Activated T-cell treated with anti-CD3 and anti-CD28 coated beads for 48 hours (primary cell): ENCODE results near the gene B3GALT6.

Experiments
- DNase-seq: peaks from one replicate; pipeline ENCODE4 v3.0.0-alpha.2; 2020; ENCODE audit warnings: low read depth

Gene B3GALT6

DNA sequence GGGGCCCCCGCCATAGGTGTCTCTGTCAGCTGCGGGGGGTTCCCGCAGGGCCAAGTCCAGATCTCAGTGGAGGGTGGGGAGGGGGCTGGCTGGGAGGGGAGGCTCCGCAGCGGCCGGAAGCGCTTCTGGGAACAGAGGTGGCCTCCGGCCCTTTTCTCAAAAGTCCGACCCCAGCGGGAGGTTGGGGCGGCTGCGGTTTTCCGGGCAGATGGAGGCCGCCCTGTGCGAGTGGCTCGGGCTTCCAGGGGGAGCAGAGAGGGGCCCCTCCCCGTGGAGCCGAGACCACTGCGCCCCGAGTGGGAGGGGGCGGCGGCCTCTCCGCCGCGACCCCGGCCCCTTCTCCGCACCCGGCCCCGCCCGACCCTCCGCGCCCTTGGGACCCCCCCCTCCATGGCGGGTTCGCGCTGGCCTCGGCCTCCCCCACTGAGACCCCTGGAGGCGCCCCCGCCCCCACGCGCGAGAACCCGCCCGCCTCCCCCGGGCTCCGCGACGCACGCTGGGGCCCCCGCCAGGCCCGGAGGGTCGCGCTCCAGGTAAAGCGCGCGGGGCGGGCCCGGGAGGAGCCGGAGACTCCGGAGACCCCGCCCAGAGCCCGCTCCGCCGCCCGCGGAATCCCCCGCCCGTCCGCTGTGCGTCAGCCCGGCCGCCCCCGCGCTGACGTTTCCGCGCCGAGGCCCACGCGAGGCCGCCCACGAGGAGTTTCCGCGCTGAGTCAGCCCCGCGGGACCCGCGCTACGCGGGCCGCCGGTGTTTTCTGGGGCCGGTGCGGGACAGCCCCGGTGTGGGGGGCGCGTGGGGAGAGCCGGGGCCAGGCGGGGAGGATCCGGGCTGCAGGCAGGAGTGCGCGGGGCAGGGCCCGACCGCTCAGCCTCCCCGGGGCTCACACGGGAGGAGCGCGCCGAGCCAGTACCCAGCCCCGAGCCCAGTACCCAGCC, 30.9 kb upstream of the B3GALT6 start:
- DNase-seq, result peak; percentile 86

DNA sequence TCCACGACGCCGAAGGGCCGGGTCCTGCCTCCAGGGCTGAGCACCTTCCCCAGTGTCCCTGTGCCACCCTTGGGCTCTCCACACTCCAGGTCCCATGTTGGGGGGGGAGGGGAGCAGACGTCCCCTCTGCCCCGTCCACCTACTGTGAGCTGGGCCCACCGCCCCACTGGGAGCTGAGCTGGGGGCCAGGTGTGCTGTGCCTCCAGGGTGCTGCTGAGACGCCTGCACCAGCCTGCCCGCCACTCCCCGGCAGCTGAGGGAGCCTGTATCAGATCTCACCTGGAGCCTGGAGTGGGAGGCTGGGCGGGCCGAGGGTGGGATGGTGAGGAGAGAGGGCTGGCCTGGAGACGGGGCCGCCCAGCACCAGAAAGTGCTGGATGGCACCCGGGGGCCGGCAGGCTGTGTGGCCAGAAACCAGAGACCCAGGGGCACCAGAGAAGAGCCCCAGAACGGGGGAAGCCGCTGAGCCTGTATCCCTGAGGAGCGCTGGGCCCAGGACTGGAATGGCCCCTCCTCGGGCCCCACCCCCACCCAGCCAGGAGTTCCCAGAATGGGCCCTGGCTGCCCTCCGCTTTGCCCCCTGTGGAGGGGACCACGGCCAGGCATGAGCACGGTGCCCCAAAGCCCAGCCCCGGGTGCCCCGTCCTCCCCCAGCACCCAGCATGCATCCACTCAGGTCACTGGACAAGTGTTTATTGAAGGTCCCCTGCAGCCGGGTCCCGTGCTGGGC, 29.0 kb upstream of the B3GALT6 start:
- DNase-seq, result no peak

DNA sequence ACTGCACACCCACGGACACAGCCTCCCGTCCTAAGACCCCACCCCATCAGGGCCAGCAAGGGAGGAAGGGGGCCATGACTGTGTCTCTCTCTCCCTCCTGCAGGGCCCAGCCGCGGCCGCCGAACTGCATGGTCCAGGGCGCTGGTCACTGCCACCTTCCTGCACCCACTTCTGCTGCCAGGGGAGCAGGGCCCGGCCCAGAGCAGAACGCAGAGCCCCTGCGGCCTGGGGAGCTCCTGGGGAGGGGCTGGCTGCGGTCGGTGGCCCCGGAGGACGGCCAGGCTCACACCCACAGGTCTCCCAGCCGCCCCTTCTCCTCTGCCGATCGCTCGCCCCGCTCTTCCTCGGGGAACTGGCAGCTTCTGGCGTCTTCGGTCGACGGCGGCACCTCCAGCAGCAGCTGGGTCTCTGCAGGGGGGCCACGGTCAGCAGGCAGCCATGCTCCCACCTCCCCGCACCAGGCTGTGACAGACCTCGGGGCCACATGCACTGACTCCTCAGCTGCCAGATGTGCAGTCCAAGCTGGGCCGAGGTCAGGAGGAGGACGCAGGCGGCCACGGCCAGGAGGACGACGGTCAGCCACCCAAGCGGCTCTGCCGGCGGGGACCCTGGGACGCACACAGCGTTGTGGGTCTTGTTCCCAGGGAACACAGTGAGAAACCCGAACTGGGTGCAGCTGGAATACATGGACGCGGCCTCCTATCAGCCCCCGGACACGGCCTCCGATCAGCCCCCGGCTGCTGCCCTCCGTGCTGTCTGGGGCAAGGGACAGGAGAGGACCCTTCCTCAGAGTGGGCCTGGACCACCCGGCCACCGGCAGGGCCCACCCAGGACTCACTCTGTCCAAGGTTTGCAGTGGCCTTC, 28.2 kb upstream of the B3GALT6 start:
- DNase-seq, result no peak

DNA sequence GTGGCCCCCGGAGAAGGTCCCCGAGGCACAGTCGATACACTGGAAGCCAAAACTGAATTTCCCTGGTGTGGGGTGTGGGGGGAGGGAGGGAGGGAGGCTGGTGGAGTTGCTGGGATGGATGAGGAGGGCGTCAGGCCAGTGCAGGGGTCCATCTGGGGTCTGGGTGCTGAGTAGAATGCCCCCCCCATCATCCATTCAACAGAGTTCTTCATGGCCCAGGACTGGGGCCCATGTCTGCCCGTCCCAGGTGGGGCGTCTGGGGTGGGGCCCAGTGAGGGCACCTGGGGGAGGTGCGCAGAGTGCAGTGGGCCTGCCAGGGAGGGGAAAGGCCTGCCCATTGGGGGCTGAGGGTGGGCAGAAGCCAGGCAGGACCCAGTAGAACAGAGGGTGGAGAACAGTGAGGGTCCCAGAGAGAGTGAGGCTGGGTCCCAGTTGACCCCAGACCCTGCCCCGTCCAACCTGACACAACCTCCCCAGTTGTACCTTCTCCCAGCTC, 27.6 kb upstream of the B3GALT6 start:
- no peak for DNase-seq

DNA sequence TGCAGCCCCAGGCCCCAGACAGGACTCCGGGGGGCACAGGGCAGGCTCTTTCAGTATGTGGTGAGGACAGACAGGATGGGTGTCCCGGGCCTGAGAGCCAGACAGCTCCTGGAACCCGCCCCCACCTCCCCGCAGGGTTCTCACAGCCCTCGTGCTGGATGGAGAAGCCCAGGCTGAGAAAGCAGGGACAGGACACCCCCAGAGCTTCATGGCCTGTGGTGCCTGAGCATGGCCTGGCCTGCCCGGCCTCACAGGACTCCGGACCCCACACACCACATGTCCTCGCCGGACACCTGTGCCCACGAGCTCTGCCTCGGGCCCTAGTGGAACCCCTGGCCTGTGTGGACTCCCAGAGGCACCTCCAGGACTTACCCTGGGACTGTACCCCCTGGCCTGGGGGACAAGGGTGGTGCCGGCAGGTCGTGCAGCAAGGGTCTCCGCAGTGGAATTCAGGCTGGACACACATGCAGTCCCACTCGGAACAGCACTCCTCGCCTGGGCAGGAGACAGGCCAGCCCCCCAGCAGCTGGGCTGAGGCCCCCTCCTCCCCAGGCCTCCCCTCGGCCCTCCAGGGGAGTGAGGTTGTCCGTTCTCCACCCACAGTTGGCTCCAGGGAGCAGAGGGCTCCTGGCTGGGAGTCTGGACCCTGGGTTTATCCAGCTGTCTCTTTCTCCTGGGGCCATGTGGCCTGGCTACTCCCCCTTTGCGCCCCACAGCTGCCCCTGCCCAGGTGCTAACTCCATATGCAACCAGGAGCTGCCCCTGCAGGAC, 26.9 kb upstream of the B3GALT6 start:
- no peak for DNase-seq

DNA sequence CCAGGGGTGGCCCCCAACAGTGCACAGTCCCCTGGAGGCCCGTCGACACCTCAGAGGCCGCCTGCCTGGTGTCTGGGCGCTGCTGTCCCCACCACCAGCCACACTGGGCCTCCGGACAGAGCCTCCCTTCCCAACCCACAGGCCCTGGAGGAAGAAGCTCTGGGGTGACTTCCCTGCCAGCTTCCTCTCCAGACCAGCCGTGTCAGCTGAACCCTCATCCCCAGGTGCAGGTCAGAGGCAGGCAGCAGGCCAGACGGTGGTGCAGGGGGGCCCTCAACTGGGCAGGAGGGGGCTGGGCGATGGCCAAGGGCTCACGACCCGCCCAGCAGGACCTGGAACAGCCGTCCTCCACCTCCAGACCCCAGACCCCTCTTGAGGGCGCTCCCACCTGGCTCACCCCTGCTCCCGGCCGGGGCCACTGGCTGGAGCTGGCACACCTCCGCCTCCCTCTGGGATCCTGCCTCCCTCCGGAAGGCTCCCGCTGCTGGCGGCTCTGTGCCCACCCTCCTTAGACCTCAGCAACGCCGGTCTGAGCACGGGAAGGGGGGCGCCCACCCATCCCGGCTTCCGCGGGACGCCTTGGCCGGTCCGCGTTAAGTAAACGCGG, 26.2 kb upstream of the B3GALT6 start:
- no peak for DNase-seq

DNA sequence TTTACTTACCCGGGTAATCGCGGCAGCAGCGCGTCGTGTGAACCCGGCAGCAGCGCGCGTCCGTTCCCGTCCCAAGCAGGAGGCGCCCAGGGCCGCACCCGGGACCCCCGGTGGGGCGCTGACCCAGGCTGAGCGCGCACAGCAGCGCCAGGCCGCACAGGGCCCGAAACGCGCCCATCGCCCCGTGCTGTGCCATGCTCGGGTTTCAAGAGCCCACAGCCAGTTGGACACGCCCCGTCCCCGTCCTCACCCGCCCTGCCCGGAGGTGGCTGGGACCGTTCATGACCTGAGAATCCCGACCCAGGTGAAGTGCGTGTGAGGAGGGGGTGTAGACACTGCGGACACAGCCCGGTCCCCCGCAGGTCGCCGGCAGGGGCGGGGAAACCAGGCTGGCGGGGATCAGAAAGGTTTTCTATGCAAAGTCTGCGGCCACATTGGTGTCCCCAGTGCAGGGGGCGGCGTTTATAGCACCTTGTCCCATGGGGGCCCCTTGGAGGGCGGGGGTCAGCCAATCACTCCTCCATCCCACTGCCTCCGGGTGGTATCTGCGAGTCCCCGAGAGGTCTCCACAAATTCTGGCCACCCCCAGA, 25.6 kb upstream of the B3GALT6 start, which contains the start of gene TNFRSF18:
Gene TNFRSF18, minus strand, starts transcription at position 217 of the 590 bp plus-strand sequence. Its CDS starts 21 bp downstream, at position 196.
- no peak for DNase-seq

DNA sequence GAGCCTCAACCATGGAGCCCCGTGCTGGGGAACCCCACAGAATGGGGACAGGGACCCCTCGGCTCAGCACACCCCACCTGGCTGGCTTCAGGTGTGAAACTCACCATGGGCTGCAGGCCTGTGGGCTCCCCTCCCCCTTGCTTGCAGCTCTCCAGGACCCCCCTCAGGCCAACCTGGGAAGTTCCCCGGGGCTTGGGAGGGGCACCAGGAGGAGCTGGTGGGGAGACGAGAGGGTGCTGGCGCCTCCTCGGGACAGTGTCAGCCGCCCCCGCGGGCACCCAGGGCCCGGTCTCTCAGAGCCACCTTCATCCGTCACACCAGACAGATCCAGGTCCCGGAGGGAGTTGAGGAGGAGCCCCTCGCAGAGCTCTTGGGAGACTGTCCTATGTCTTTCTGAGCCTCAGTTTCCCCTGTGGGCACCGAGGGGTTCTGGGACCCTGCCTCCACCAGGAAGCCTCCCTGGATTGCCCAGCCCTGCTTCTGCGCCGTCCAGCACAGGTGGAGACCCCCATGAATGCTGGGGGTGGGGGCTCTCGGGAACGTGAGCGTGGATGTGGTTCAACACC, 25.0 kb upstream of the B3GALT6 start:
- no peak for DNase-seq

DNA sequence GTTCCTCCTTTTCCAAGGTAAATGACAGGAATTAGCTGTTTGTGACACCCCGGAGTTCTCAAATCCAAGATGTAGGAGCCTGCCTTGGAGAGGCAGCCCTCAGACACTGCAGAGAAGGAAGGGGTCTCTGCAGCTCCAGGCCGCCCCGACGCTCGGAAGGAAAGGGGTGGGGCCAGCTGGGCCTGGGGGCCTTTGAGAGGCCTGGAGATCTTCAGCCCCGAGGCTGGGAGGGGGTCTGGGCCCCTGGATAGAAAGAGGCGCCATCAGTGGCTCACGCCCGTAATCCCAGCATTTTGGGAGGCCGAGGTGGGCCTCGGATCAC, 24.5 kb upstream of the B3GALT6 start:
- no peak for DNase-seq

DNA sequence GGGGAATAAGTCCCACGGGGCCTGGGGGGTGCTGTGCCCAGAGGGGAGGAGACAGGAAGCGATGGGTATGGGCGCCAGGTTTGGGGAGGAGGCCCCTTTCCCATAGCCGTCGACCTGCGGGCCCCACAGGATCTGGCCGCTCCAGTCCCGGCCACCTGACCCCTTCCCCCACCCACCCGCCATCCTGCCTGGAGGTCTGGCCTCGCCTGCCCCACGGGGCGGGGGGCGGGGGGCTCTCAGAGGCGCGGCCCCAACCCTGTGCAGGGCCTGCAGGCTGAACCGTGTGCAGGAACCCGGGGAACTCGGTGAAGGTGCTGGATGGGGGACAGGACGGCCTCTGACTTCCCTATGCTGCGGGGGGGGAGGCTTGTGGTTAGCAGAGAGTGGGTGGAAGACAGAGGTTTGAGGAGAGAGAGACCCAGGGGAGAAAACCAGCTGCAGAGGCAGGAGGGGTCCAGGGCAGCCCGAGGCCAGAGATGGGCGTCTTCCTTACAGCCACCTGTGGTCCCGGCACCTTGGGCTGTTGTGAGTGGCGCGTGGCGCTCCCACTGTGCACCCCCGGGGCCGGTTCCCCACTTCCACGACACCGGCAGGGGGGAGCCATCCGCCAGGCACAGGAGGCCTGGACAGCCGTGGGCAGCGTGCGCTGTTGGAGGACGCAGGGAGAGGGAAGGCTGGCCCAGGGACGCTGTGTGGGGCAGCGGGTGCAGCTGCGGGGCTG, 23.2 kb upstream of the B3GALT6 start:
- DNase-seq, result no peak

DNA sequence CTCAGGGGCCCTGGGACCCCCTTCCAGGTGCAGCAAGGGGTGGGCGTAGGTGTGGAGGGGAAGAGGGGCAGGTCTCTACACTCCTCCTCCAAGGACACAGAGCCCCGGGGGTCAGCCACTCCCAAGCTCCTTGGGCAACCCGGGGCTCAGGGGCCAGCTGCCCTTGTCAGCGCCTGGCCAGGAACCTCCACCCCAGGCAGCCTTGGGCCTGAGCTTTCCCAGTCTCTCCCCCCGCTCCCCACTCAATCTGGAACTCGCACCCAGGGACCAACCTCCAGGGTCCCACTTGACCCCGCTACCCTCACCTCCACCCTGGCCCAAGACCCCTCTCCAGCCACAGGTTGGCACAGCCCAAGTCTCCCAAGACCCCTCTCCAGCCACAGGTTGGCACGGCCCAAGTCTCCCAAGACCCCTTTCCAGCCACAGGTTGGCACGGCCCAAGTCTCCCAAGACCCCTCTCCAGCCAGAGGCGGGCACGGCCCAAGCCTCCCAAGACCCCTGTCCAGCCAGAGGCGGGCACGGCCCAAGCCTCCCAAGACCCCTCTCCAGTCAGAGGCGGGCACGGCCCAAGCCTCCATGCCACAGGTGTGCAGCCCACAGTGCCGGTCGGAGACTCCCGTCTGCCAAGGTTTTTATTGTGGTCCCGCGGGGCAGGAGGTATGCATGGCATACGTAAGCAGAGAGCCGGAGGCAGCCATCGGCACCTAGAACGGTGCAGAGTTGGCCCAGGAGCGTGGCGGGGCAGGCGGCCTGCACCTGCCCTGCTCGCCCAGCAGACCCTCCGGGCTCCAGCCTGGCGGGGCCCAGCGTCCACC, 21.1 kb upstream of the B3GALT6 start:
- no peak for DNase-seq

DNA sequence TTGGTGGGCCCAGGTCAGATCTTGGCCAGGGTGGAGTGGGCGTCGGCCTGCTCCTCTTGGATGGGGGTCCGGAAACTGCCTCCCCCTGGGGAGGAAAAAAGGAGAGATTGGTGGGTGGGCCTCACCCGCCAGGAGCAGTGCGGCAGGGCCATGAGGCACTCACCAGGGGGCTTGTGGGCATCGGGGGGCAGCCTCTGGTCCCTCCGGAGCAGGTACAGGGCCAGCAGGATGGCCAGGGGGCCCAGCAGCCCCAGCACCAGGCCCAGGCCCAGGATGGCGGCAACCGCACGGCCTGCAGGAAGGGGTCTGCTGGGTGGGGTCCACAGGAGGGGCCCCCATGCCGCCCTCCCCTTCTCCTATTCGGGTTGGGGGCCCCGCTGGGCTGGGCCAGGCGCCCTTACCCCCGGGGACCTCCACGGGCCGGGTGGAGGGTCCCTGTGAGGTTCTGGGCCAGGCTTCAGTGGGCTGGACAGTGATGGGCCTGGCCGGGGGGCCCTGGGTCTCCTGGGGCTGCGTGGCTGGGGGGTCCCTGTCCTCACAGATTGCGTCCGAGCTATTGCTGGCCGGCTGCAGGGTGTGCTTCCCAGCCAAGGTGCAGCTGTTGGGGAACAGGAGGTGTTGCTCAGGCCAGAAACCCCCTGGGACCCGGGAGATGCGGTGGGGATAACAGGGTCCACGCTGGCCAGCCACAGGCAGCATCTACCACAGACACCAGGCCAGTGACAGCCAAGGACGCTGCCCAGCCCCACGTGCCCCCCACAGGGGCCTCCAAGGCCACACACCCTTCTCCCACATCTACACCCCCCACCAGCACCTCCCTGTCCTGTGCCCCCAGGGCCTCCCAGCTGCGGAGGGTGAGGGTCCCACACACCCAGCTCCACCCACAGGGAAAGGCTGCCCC, 20.2 kb upstream of the B3GALT6 start:
- no peak for DNase-seq

DNA sequence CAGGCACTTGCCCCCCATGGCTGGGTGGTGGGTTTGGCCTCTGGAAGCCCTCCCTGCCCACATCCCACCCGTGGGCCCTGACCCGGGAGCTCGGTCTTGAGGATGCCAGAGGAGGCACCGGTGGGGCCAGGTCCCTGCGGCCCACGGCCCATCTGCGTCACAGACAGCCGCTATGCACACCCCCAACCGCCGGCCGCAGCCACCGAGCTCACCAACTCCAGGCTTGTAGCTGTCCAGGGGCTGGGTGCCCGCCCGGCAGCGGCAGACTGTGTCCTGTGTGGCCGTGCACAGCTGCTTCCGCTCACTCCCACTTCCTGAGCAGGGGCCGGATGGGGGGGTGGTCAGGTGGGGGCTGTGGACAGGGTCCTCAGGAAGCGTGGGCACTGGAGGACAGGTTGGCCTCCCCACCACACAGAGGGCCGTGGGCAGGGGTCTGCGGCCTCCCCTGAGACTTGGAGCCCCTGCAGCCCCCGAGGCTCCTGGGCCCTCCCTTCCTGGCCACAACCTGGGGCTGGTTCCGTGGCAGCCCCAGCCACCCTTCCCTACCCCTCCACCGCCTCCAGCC, 19.2 kb upstream of the B3GALT6 start:
- no peak for DNase-seq

DNA sequence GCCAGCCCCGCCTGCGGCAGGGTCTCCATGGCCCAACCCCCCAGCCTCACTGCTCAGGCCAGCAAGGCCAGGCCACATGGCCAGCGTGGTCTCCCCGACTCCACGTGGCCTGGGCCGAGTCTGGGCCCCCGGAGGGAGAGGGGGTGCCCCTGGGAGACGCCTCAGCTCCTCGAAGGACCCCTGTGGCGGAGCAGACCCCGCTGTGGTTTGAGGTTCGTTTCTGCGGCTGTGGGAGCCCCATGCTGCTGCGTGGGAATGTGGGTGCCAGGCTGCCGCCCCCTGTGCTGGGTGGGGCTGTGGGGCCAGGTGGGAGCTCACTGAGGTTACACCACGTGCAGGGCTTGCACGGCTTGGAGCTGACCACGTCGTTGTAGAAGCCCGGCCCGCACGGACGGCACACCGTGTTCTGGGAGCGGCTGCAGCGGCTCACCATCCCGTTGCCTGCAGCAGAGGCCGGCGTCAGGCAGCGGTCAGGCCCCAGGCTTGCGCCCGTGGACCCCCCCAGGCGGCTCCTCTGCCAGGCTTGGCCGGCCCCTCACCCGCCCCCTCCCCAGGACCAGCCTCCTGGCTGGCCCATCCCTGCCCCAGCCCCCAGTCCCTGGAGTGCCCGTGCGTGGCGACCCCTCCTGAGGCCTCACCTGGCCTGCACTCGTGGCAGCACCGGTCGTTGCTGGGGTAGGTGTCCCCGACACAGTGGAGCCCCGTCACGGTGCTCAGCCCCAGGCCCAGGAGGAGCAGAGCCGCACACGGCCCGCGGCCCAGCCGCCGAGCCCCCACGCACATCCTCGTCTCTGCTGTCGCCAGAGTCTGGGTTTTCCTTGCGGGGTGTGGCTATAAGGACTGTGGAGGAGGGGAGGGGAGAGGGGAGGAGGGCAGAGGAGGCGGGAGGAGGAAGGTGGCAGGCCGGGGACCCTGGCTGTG, 18.4 kb upstream of the B3GALT6 start, which contains the start of gene TNFRSF4:
Gene TNFRSF4, minus strand, starts transcription at position 809 of the 921 bp plus-strand sequence. Its CDS starts 26 bp downstream, at position 783.
- no peak for DNase-seq

DNA sequence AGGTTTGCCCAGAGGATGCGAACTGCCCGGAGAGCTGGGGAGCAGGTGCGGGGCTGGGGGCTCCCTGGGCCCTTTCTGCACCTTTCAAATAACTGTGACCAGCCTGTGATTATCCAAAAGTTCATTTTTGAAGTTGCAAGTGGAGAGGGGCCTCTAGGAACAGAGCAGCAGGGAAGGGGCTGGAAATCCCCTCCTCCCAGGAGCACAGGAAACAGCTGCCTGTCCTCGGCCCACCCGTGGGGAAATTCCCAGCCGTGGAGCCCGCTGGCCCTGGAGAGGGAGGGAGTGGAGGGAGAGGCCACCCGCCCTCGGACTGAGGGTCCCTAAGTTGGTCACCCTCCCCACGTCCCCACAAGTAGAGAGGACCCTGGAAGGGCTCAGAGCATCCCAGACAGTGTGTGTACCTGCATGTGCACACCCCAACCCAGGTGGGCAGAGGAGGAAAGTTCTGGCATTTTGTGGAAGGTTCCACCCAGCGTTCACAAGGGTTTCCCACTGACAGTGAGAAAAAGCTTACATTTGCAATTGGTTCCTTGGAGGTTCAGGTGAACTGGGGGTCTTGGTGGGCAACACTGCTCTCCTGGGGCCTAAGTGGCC, 16.9 kb upstream of the B3GALT6 start:
- no peak for DNase-seq
